ENCODE data around the gene HOXB3.
"Not testable (repeated sequence)": the region's sequence is repeated elsewhere in the genome, so short reads cannot be mapped to it uniquely, and the experiment has no call there.

HOXB3 gene

GRCh38 chr17:48526608-48527546, 63.2 kb downstream of the HOXB3 start:
- no peak for DNase-seq (ENCODE audit: low read depth in 2 of 2)

- no peak for DNase-seq (ENCODE audit: low read depth in 2 of 2)
These were observed 67.0 kb downstream of the HOXB3 start for GRCh38 chr17:48523010-48523409.

- no peak for DNase-seq (ENCODE audit: low read depth in 2 of 2)
These were observed 67.9 kb downstream of the HOXB3 start for GRCh38 chr17:48522031-48522653.

- no peak for DNase-seq (ENCODE audit: low read depth in 2 of 2)
These were observed 69.4 kb downstream of the HOXB3 start for GRCh38 chr17:48520631-48521079.

- no peak for DNase-seq (ENCODE audit: low read depth in 2 of 2)
These were observed 70.6 kb downstream of the HOXB3 start for GRCh38 chr17:48519427-48519826.

- no peak for DNase-seq (ENCODE audit: low read depth in 2 of 2)
These were observed 72.6 kb downstream of the HOXB3 start for GRCh38 chr17:48517478-48517877.

GRCh38 chr17:48515925-48516900, 73.8 kb downstream of the HOXB3 start:
- no peak for DNase-seq (ENCODE audit: low read depth in 2 of 2)

GRCh38 chr17:48514477-48514876, 75.6 kb downstream of the HOXB3 start:
- DNase-seq (ENCODE audit: low read depth in 2 of 2) = no peak

GRCh38 chr17:48513666-48514455, 76.2 kb downstream of the HOXB3 start:
- no peak for DNase-seq (ENCODE audit: low read depth in 2 of 2)

GRCh38 chr17:48513097-48513496, 76.9 kb downstream of the HOXB3 start:
- DNase-seq (ENCODE audit: low read depth in 2 of 2) = no peak

- DNase-seq (ENCODE audit: low read depth in 2 of 2) = peak; percentile 73 to 74
These were observed 79.1 kb downstream of the HOXB3 start for GRCh38 chr17:48510761-48511604.

GRCh38 chr17:48510381-48510760, 79.7 kb downstream of the HOXB3 start:
- no peak for DNase-seq (ENCODE audit: low read depth in 2 of 2)

- not testable (repeated sequence) for DNase-seq (ENCODE audit: low read depth in 2 of 2)
These were observed 80.3 kb downstream of the HOXB3 start for GRCh38 chr17:48509708-48510107.

- DNase-seq (ENCODE audit: low read depth in 2 of 2) = no peak
These were observed 83.8 kb downstream of the HOXB3 start for GRCh38 chr17:48506246-48506645.

- no peak for DNase-seq (ENCODE audit: low read depth in 2 of 2)
These were observed 84.3 kb downstream of the HOXB3 start for GRCh38 chr17:48505788-48506187.

- DNase-seq (ENCODE audit: low read depth in 2 of 2) = no peak
These were observed 85.1 kb downstream of the HOXB3 start for GRCh38 chr17:48504953-48505352.

GRCh38 chr17:48503747-48504146, 86.3 kb downstream of the HOXB3 start:
- no peak for DNase-seq (ENCODE audit: low read depth in 2 of 2)

- DNase-seq (ENCODE audit: low read depth in 2 of 2) = no peak
These were observed 87.1 kb downstream of the HOXB3 start for GRCh38 chr17:48502901-48503300.

- DNase-seq (ENCODE audit: low read depth in 2 of 2) = no peak
These were observed 87.7 kb downstream of the HOXB3 start for GRCh38 chr17:48502312-48502711.
